K562 (cell line): ENCODE data around the gene KDM2B. TPM values are rescaled to one million over a fixed set of nuclear protein-coding genes. Genes with fewer than 3 reads are reported as not detected.

Source experiments
- ATAC-seq: fragments of 200-7000 bp; cut with Tn5 transposase; 3 replicates; pipeline ENCODE4 v1.9.1; 2020; ENCODE audit warnings: moderate library complexity
- BruUV-seq: library from RNA; stranded (reverse); fragments of 400-500 nt; replicated peaks from 2 replicates; lab custom pipeline; 2021; lab: Mats Ljungman, UMichigan
- CTCF ChIA-PET: fragments of 300-600 bp; formaldehyde crosslinking; extraction: SDS; loops from one replicate; lab custom pipeline; 2021; ENCODE audit warnings: low intra/inter-chr PET ratio; lab: Yijun Ruan, JAX
- POLR2A ChIA-PET: fragments of 300-600, 350-650 bp; sonication (Branson Sonifier 250); formaldehyde crosslinking; extraction: SDS; loops from one replicate; lab custom pipeline; 2021; ENCODE audit warnings: antibody characterized with exemption, inconsistent platforms; lab: Yijun Ruan, JAX
- DNase-seq, 4 experiments: peaks; one replicate each; pipeline versions ENCODE4 v3.0.0 to v3.0.0-alpha.2; 2011 to 2018; ENCODE audit warnings: low spot score in 3 of 4, mixed read lengths in 3 of 4; ENCODE audit errors: extremely low read depth in 1 of 4
- FAIRE-seq: peaks from 2 replicates; lab custom pipeline; 2011; peaks lifted over from hg19 to GRCh38; lab: Jason Lieb, UNC
- H2AFZ ChIP-seq: 2 replicates; pipeline ENCODE4 v1.6.0; 2011; ENCODE audit warnings: low read depth, low read length, control low read depth, inconsistent platforms
- H3K27ac ChIP-seq: fragments of 200-600 bp; 3 replicates; pipeline ENCODE4 v1.8.0; 2011; ENCODE audit warnings: low read depth, mild to moderate bottlenecking, control low read depth, inconsistent platforms, low read length, moderate library complexity, mixed read lengths; ENCODE audit errors: extremely low read depth
- H3K27me3 ChIP-seq, 2 experiments: fragments of 300-600 bp in 1 of 2; 2 replicates in 1 of 2; 3 replicates in 1 of 2; pipeline versions ENCODE4 v1.6.0 to v1.8.0; 2011; ENCODE audit warnings: inconsistent platforms in 2 of 2, low read length in 2 of 2, mild to moderate bottlenecking in 1 of 2, mixed read lengths in 1 of 2, moderate library complexity in 1 of 2; ENCODE audit not compliant: control insufficient read depth in 2 of 2, insufficient read depth in 2 of 2
- H3K36me3 ChIP-seq: fragments of 300-600 bp; 3 replicates; pipeline ENCODE4 v1.8.0; 2011; ENCODE audit warnings: mild to moderate bottlenecking, low read length, inconsistent platforms; ENCODE audit not compliant: control insufficient read depth, insufficient read depth
- H3K4me1 ChIP-seq, 2 experiments: fragments of 200-600 bp in 1 of 2; replicated peaks in 1 of 2; 2 replicates in 1 of 2; 3 replicates in 1 of 2; pipeline versions ENCODE4 v1.5.1 to v1.8.0; 2011; ENCODE audit warnings: inconsistent platforms in 2 of 2, low read length in 2 of 2, mild to moderate bottlenecking in 1 of 2, mixed read lengths in 1 of 2, moderate library complexity in 1 of 2; ENCODE audit not compliant: control insufficient read depth in 2 of 2, insufficient read depth in 2 of 2
- H3K4me2 ChIP-seq: 2 replicates; pipeline ENCODE4 v1.6.1; 2011; ENCODE audit warnings: low read length, control low read depth, inconsistent platforms, mixed read lengths; ENCODE audit not compliant: insufficient read depth
- H3K4me3 ChIP-seq: fragments of 200-600 bp; sonication (generic), shearing (Covaris generic); 2 replicates; pipeline ENCODE4 v1.5.1; 2016; ENCODE audit warnings: control low read depth, inconsistent platforms
- H3K79me2 ChIP-seq: fragments of 200-600 bp; 3 replicates; pipeline ENCODE4 v1.8.0; 2011; ENCODE audit warnings: low read length, inconsistent platforms; ENCODE audit not compliant: control insufficient read depth, insufficient read depth
- H3K9ac ChIP-seq, 2 experiments: 2 replicates each; pipeline versions ENCODE4 v1.6.0 to v1.6.1; 2011; ENCODE audit warnings: low read depth in 2 of 2, low read length in 2 of 2, control low read depth in 1 of 2, inconsistent platforms in 1 of 2, mild to moderate bottlenecking in 1 of 2, mixed read lengths in 1 of 2; ENCODE audit not compliant: insufficient read depth in 1 of 2
- H3K9me1 ChIP-seq: one replicate; pipeline ENCODE4 v1.6.0; 2011; ENCODE audit warnings: inconsistent platforms, mild to moderate bottlenecking, low read length, moderate library complexity; ENCODE audit not compliant: control insufficient read depth, insufficient read depth
- H3K9me3 ChIP-seq: replicated peaks from 2 replicates; pipeline ENCODE4 v1.5.1; 2011; ENCODE audit warnings: low read depth, low read length, inconsistent platforms; ENCODE audit not compliant: control insufficient read depth, insufficient read depth
- H4K20me1 ChIP-seq: replicated peaks from 2 replicates; pipeline ENCODE4 v1.6.1; 2011; ENCODE audit warnings: low read length, inconsistent platforms, mixed read lengths; ENCODE audit not compliant: control insufficient read depth, insufficient read depth
- BRCA1 ChIP-seq, 2 experiments: fragments of 450-650 bp in 1 of 2; sonication (generic) in 1 of 2; formaldehyde crosslinking in 1 of 2; IDR thresholded peaks; 2 replicates each; pipeline versions ENCODE4 v1.5.0 to v1.6.1; 2017 to 2020; ENCODE audit warnings: mild to moderate bottlenecking in 1 of 2, missing genetic modification reagents in 1 of 2
- FOS ChIP-seq: IDR thresholded peaks from 3 replicates; pipeline ENCODE4 v1.6.1; 2011; ENCODE audit not compliant: insufficient read length; ENCODE audit errors: extremely low read depth
- KLF16 ChIP-seq: IDR thresholded peaks from 2 replicates; pipeline ENCODE4 v1.6.1; 2016; ENCODE audit warnings: antibody characterized with exemption
- WGBS: fragments of 100-300 bp; shearing (Covaris generic); methylation state at CpG from one replicate; pipeline ENCODE4 v1.1.6; 2016; ENCODE audit warnings: low coverage, mixed read lengths; ENCODE audit not compliant: insufficient coverage; ENCODE audit errors: missing lambda C conversion rate; 5-methylcytosine and 5-hydroxymethylcytosine counted together
- in situ Hi-C: fragments of 300-500 bp; cut with MboI; formaldehyde crosslinking; loops from 4 replicates; pipeline ENCODE4 v1.15.0; 2018; ENCODE audit warnings: inconsistent platforms, mixed read lengths
- intact Hi-C: fragments of 100-400 bp; cut with micrococcal nuclease; formaldehyde crosslinking; loops from 2 replicates; pipeline ENCODE4 v1.14.2; 2022
- polyA plus RNA-seq, 8 experiments: library from polyadenylated mRNA; depleted of rRNA in 4 of 8; stranded (reverse) in 5 of 8; unstranded in 3 of 8; fragments of >200 nt; fragmentation: Nextera tagmentation in 2 of 8; fragmentation: Illumina TruSeq in 1 of 8; extraction: Ambion mirVana in 2 of 8; extraction: Trizol in 1 of 8; gene quantifications; 2 replicates each; pipeline versions ENCODE4 v1.2.1 to v1.2.3, GENCODE V29; 2011 to 2014; ENCODE audit warnings: inconsistent platforms in 1 of 8, missing spikeins in 1 of 8
- total RNA-seq, 7 experiments: library from RNA; depleted of rRNA in 6 of 7; stranded (reverse); fragments of >200 nt in 6 of 7; fragmentation: Illumina TruSeq in 2 of 7; extraction: Trizol in 2 of 7; gene quantifications; 2 replicates each; pipeline versions ENCODE4 v1.2.1 to v1.2.3, GENCODE V29; 2011 to 2021; ENCODE audit warnings: low replicate concordance in 1 of 7
- TF ChIP-seq, protein P1 (sequence below), 2 experiments: fragments of 200-800 bp in 1 of 2; sonication (Bioruptor generic) in 1 of 2; sonication (generic) in 1 of 2; formaldehyde crosslinking in 1 of 2; IDR thresholded peaks in 1 of 2; conservative IDR thresholded peaks in 1 of 2; 2 replicates each; pipeline versions ENCODE4 v1.5.0 to v1.6.1; 2016 to 2020; ENCODE audit warnings: missing compliant biosample characterization in 1 of 2, missing genetic modification characterization in 1 of 2, missing genetic modification reagents in 1 of 2
- TF ChIP-seq, protein P2 (sequence below), 2 experiments: fragments of 450-650 bp; IDR thresholded peaks; 2 replicates each; pipeline ENCODE4 v1.6.1; 2018; ENCODE audit warnings: mild to moderate bottlenecking in 2 of 2, low read depth in 1 of 2; ENCODE audit not compliant: partially characterized antibody in 2 of 2
- TF ChIP-seq, protein P3 (sequence below): fragments of 450-650 bp; IDR thresholded peaks from 2 replicates; pipeline ENCODE4 v1.6.1; 2018; ENCODE audit not compliant: partially characterized antibody
- TF ChIP-seq, protein P4 (sequence below), 2 experiments: fragments of 150-350 bp in 1 of 2; IDR thresholded peaks; 2 replicates each; pipeline ENCODE4 v1.6.1; 2012 to 2016; ENCODE audit warnings: low read depth in 2 of 2, low read length in 2 of 2, mild to moderate bottlenecking in 1 of 2, moderate library complexity in 1 of 2

Gene KDM2B
- total and polyA plus RNA-seq, 9 of the 15 experiments (the other 6 are each of a cell fraction or from before 2014, with no cell fraction given) = 7.4 to 50.5 (median 22.5) TPM

DNA sequence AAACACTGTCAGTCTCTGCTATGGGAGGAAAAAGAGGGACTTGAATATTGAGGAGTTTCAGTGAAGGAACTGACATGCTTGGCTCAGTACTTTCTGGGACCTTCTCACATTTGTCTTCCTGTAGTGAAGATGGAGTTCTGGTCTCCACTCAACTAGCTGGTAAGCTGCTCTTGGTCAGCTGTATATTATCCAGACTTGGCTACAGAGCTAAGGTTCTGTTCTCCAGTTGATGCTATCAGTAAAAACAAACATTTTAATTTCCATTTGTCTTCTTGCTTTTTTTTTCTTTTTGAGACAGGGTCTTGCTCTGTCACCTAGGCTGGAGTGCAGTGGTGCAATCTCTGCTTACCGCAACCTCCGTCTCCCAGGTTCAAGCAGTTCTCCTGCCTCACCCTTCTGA, 175.6 kb downstream of the KDM2B start:
- Histone ChIP-seq H3K9me3 (no peaks in the 10 kb centered on the region), H3K4me1 (peaks cover 0 to 3% of the 10 kb centered on the region in 2 experiments; a peak in 3 of 5 replicates), H4K20me1 (no peaks in the 10 kb centered on the region; the same call in 1 of the 2 replicates), H2AFZ (no peak overlapping the region), H3K27ac (no peak overlapping the region), H3K27me3 (no peaks in the 10 kb centered on the region), H3K9ac (no peak overlapping the region), H3K4me2 (no peak overlapping the region), H3K79me2 (peaks cover 52% of the 10 kb centered on the region), H3K9me1 (no peaks in the 10 kb centered on the region), H3K36me3 (peaks cover 63% of the 10 kb centered on the region), H3K4me3 (no peak overlapping the region)
- ATAC-seq (no peak), FAIRE-seq (no peak), DNase-seq (no peak)
- POLR2A ChIA-PET = interaction anchor here (1.5 kb wide), 1 partner anchor 12 kb away, joined by 7 read pairs; no protein-coding TSS in a partner anchor
- CTCF ChIA-PET = no interaction called here
- BruUV-seq = no TSS peak
- WGBS = 100% methylated on average over 1 of the region's 2 CpGs
- in situ Hi-C loops = no loop called here
- intact Hi-C loops = no loop called here
- TF ChIP-seq, protein P1, sequence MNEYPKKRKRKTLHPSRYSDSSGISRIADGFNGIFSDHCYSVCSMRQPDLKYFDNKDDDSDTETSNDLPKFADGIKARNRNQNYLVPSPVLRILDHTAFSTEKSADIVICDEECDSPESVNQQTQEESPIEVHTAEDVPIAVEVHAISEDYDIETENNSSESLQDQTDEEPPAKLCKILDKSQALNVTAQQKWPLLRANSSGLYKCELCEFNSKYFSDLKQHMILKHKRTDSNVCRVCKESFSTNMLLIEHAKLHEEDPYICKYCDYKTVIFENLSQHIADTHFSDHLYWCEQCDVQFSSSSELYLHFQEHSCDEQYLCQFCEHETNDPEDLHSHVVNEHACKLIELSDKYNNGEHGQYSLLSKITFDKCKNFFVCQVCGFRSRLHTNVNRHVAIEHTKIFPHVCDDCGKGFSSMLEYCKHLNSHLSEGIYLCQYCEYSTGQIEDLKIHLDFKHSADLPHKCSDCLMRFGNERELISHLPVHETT (CRISPR knock-in tag; conservative IDR thresholded peaks at IDR 0.05 in 1 of 2, IDR thresholded peaks at IDR 0.05 in 1 of 2) = no peak
- TF ChIP-seq BRCA1 (IDR thresholded peaks at IDR 0.05) (no peak), BRCA1 (CRISPR knock-in tag; IDR thresholded peaks at IDR 0.05) (no peak), FOS (no peak), KLF16 (no peak)
- TF ChIP-seq, protein P2, sequence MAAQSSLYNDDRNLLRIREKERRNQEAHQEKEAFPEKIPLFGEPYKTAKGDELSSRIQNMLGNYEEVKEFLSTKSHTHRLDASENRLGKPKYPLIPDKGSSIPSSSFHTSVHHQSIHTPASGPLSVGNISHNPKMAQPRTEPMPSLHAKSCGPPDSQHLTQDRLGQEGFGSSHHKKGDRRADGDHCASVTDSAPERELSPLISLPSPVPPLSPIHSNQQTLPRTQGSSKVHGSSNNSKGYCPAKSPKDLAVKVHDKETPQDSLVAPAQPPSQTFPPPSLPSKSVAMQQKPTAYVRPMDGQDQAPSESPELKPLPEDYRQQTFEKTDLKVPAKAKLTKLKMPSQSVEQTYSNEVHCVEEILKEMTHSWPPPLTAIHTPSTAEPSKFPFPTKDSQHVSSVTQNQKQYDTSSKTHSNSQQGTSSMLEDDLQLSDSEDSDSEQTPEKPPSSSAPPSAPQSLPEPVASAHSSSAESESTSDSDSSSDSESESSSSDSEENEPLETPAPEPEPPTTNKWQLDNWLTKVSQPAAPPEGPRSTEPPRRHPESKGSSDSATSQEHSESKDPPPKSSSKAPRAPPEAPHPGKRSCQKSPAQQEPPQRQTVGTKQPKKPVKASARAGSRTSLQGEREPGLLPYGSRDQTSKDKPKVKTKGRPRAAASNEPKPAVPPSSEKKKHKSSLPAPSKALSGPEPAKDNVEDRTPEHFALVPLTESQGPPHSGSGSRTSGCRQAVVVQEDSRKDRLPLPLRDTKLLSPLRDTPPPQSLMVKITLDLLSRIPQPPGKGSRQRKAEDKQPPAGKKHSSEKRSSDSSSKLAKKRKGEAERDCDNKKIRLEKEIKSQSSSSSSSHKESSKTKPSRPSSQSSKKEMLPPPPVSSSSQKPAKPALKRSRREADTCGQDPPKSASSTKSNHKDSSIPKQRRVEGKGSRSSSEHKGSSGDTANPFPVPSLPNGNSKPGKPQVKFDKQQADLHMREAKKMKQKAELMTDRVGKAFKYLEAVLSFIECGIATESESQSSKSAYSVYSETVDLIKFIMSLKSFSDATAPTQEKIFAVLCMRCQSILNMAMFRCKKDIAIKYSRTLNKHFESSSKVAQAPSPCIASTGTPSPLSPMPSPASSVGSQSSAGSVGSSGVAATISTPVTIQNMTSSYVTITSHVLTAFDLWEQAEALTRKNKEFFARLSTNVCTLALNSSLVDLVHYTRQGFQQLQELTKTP (IDR thresholded peaks at IDR 0.05; ENCODE audit: low read depth in 1 of 2, partially characterized antibody in 2 of 2) = no peak
- TF ChIP-seq, protein P3, sequence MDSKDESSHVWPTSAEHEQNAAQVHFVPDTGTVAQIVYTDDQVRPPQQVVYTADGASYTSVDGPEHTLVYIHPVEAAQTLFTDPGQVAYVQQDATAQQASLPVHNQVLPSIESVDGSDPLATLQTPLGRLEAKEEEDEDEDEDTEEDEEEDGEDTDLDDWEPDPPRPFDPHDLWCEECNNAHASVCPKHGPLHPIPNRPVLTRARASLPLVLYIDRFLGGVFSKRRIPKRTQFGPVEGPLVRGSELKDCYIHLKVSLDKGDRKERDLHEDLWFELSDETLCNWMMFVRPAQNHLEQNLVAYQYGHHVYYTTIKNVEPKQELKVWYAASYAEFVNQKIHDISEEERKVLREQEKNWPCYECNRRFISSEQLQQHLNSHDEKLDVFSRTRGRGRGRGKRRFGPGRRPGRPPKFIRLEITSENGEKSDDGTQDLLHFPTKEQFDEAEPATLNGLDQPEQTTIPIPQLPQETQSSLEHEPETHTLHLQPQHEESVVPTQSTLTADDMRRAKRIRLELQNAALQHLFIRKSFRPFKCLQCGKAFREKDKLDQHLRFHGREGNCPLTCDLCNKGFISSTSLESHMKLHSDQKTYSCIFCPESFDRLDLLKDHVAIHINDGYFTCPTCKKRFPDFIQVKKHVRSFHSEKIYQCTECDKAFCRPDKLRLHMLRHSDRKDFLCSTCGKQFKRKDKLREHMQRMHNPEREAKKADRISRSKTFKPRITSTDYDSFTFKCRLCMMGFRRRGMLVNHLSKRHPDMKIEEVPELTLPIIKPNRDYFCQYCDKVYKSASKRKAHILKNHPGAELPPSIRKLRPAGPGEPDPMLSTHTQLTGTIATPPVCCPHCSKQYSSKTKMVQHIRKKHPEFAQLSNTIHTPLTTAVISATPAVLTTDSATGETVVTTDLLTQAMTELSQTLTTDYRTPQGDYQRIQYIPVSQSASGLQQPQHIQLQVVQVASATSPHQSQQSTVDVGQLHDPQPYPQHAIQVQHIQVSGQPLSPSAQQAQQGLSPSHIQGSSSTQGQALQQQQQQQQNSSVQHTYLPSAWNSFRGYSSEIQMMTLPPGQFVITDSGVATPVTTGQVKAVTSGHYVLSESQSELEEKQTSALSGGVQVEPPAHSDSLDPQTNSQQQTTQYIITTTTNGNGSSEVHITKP = no peak
- TF ChIP-seq, protein P4, sequence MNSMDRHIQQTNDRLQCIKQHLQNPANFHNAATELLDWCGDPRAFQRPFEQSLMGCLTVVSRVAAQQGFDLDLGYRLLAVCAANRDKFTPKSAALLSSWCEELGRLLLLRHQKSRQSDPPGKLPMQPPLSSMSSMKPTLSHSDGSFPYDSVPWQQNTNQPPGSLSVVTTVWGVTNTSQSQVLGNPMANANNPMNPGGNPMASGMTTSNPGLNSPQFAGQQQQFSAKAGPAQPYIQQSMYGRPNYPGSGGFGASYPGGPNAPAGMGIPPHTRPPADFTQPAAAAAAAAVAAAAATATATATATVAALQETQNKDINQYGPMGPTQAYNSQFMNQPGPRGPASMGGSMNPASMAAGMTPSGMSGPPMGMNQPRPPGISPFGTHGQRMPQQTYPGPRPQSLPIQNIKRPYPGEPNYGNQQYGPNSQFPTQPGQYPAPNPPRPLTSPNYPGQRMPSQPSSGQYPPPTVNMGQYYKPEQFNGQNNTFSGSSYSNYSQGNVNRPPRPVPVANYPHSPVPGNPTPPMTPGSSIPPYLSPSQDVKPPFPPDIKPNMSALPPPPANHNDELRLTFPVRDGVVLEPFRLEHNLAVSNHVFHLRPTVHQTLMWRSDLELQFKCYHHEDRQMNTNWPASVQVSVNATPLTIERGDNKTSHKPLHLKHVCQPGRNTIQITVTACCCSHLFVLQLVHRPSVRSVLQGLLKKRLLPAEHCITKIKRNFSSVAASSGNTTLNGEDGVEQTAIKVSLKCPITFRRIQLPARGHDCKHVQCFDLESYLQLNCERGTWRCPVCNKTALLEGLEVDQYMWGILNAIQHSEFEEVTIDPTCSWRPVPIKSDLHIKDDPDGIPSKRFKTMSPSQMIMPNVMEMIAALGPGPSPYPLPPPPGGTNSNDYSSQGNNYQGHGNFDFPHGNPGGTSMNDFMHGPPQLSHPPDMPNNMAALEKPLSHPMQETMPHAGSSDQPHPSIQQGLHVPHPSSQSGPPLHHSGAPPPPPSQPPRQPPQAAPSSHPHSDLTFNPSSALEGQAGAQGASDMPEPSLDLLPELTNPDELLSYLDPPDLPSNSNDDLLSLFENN (IDR thresholded peaks at IDR 0.05; ENCODE audit: low read depth in 2 of 2, low read length in 2 of 2) = no peak
